GM23338 (cell line): ENCODE results near the gene ORM1.

Experiments
- CREB1 ChIP-seq: fragments of 250-450 bp; sonication (Bioruptor Pico); IDR thresholded peaks from 2 replicates; pipeline ENCODE4 v1.5.0; 2020; ENCODE audit warnings: low read depth, mild to moderate bottlenecking, moderate library complexity
- EZH2 ChIP-seq: fragments of 200-600 bp; sonication (generic); IDR thresholded peaks from one replicate; pipeline ENCODE4 v1.8.0; 2017; ENCODE audit warnings: antibody characterized with exemption, mild to moderate bottlenecking, low read depth; ENCODE audit not compliant: unreplicated experiment
- EZH2phosphoT487 ChIP-seq: fragments of 200-600 bp; sonication (generic); IDR thresholded peaks from one replicate; pipeline ENCODE4 v1.8.1; 2018; ENCODE audit warnings: antibody characterized with exemption; ENCODE audit not compliant: unreplicated experiment
- JUNB ChIP-seq: IDR thresholded peaks from one replicate; pipeline ENCODE4 v1.6.1; 2016; ENCODE audit warnings: antibody characterized with exemption; ENCODE audit not compliant: unreplicated experiment
- POLR2AphosphoS5 ChIP-seq: IDR thresholded peaks from 2 replicates; pipeline ENCODE4 v1.6.1; 2016; ENCODE audit warnings: antibody characterized with exemption, low read depth
- STAT1 ChIP-seq: IDR thresholded peaks from one replicate; pipeline ENCODE4 v1.6.1; 2016; ENCODE audit warnings: antibody characterized with exemption; ENCODE audit not compliant: unreplicated experiment
- ZNF114 ChIP-seq: fragments of 250-450 bp; sonication (Bioruptor Pico); IDR thresholded peaks from 2 replicates; pipeline ENCODE4 v1.5.0; 2020; ENCODE audit warnings: mild to moderate bottlenecking, moderate library complexity
- TF ChIP-seq, protein P1 (sequence below): IDR thresholded peaks from one replicate; pipeline ENCODE4 v1.6.1; 2018; ENCODE audit warnings: antibody characterized with exemption; ENCODE audit not compliant: unreplicated experiment
- TF ChIP-seq, protein P2 (sequence below), 2 experiments: fragments of 200-600 bp in 1 of 2; sonication (generic) in 1 of 2; conservative IDR thresholded peaks; 2 replicates each; pipeline versions ENCODE4 v1.5.1 to v1.6.1; 2016 to 2017; ENCODE audit warnings: antibody characterized with exemption in 2 of 2, low read depth in 2 of 2, mild to moderate bottlenecking in 2 of 2, moderate library complexity in 1 of 2
- TF ChIP-seq, protein P3 (sequence below): IDR thresholded peaks from 2 replicates; pipeline ENCODE4 v1.6.1; 2016; ENCODE audit warnings: antibody characterized with exemption

DNA sequence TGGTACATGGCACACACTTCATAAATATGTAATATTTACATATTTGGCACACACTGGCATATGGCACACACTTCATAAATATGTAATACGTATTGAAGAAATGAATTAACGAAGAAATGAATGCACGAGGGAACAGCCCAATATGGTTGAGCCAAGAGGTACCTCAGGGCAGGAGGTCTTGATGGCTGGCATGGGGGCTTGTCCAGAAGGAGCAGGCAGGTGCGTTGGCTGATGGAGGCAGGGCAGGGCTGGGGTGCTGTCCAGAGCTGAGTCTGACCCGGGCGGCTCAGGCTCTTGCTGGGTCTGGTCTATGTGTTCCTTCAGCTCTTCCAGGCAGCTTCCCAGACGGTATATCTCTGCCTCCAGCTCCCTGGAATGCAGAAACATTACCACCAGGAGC lies 38.6 kb downstream of the ORM1 start:
- TF ChIP-seq EZH2 (no peak), STAT1 (no peak), POLR2AphosphoS5 (no peak), EZH2phosphoT487 (no peak), JUNB (no peak), CREB1 (CRISPR knock-in tag) (no peak), ZNF114 (CRISPR knock-in tag) (no peak)
- TF ChIP-seq, protein P1, sequence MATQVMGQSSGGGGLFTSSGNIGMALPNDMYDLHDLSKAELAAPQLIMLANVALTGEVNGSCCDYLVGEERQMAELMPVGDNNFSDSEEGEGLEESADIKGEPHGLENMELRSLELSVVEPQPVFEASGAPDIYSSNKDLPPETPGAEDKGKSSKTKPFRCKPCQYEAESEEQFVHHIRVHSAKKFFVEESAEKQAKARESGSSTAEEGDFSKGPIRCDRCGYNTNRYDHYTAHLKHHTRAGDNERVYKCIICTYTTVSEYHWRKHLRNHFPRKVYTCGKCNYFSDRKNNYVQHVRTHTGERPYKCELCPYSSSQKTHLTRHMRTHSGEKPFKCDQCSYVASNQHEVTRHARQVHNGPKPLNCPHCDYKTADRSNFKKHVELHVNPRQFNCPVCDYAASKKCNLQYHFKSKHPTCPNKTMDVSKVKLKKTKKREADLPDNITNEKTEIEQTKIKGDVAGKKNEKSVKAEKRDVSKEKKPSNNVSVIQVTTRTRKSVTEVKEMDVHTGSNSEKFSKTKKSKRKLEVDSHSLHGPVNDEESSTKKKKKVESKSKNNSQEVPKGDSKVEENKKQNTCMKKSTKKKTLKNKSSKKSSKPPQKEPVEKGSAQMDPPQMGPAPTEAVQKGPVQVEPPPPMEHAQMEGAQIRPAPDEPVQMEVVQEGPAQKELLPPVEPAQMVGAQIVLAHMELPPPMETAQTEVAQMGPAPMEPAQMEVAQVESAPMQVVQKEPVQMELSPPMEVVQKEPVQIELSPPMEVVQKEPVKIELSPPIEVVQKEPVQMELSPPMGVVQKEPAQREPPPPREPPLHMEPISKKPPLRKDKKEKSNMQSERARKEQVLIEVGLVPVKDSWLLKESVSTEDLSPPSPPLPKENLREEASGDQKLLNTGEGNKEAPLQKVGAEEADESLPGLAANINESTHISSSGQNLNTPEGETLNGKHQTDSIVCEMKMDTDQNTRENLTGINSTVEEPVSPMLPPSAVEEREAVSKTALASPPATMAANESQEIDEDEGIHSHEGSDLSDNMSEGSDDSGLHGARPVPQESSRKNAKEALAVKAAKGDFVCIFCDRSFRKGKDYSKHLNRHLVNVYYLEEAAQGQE: no peak
- TF ChIP-seq, protein P2, sequence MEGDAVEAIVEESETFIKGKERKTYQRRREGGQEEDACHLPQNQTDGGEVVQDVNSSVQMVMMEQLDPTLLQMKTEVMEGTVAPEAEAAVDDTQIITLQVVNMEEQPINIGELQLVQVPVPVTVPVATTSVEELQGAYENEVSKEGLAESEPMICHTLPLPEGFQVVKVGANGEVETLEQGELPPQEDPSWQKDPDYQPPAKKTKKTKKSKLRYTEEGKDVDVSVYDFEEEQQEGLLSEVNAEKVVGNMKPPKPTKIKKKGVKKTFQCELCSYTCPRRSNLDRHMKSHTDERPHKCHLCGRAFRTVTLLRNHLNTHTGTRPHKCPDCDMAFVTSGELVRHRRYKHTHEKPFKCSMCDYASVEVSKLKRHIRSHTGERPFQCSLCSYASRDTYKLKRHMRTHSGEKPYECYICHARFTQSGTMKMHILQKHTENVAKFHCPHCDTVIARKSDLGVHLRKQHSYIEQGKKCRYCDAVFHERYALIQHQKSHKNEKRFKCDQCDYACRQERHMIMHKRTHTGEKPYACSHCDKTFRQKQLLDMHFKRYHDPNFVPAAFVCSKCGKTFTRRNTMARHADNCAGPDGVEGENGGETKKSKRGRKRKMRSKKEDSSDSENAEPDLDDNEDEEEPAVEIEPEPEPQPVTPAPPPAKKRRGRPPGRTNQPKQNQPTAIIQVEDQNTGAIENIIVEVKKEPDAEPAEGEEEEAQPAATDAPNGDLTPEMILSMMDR (conservative IDR thresholded peaks at IDR 0.05; ENCODE audit: low read depth in 2 of 2): no peak
- TF ChIP-seq, protein P3, sequence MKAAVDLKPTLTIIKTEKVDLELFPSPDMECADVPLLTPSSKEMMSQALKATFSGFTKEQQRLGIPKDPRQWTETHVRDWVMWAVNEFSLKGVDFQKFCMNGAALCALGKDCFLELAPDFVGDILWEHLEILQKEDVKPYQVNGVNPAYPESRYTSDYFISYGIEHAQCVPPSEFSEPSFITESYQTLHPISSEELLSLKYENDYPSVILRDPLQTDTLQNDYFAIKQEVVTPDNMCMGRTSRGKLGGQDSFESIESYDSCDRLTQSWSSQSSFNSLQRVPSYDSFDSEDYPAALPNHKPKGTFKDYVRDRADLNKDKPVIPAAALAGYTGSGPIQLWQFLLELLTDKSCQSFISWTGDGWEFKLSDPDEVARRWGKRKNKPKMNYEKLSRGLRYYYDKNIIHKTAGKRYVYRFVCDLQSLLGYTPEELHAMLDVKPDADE: no peak
